GM18502 (cell line): ENCODE results near the gene USP36.

Source experiments
- ATAC-seq: cut with Tn5 transposase; IDR thresholded peaks from one replicate; pipeline ENCODE4 v1.9.1; 2021; ENCODE audit warnings: mild to moderate bottlenecking; ENCODE audit not compliant: unreplicated experiment, poor library complexity

USP36 gene

DNA sequence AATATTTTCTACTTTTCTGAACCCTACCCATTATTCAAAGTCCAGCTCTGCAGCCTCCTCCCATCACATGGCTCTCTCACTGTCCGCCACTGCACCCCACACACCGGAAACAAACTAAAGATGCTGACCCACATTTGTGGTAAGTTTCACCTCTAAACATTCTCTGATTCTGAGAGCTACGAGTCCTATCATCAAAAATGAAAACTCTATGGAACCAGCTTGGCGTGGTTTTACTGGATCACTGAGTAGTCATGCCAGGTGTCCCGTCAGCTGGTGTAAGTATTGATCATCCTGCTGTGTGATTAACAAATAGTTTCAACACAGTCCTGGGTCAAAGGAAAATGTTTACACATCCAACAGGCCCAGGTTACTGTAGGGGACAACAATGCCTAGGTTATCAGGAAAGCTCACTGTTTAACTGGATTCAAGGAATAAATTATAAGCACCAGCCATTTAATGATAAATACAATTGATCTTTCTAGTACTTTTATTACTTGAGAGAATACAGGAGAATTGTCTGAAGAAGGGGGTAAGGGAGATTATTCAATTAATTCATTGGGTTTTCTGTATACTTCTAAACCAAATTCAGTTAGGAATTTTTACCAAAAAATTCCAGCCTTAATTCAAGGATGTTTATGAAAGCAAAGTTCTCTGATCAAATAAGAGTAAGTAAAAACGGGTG, 92.4 kb downstream of the USP36 start:
- ATAC-seq: no peak

- no peak for ATAC-seq
Observed at GRCh38 chr17:78747488-78747887, 93.1 kb downstream of the USP36 start.

DNA sequence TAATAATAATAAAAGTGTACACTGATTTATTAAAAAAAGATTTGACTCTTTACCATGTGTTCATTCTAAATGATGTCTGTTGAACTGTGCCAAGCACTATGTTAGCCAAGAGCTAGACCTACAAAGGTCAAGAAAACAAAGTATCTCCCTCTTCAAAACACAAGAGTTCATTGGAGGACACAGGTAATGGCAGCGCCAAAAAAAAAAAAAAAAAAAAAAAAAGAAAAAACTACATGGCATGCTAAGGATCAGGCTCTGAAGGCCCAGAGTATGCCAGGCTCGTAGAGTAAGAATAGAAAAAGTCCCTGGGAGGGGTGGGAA, 93.7 kb downstream of the USP36 start:
- ATAC-seq: no peak

DNA sequence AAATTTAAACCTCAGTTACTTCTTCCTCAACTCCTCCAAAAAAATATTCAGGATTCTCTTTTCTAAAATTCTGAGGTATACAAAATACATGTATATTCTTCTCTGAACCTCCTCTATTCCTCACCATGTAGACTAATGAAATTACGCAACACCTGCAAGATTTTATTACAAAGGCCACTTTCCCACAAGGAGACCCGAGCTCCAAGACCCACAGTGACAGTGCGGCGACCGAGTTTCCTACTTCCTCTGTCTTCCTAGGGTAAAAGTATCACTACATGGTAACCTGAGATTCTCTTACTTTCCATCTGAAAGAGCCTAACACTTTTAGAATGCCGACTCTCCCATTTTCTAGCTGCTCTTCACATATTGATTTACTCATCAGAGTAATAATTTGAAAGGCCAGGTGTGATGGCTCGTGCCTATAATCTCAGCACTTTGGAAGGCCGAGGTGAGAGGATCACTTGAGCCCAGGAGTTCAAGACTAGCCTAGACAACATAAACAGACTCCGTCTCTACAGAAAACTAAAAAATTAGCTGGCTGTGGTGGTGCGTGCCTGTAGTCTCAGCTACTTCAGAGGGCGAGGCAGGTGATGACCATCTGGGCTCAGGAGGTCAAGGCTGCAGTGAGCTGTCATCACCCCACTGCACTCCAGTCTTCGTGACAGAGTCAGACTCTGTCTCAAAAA, 94.2 kb downstream of the USP36 start:
- no peak for ATAC-seq
